ENCODE data around the gene ANKRD42.

Gene ANKRD42

DNA sequence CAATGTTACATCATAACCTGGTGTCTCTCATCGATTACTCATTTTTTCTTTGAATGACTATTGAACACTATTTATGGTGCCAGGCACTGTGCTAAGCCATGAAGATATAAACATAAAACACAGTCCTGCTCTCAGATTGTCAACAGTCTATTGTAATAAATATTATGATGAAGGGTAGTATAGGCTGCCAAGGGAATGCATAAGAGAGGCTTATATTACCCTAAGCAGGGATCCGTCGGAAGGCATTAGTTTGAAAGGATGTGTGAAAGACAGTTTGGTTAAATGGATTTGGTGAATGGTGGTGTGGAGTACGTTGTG lies 99.9 kb downstream of the ANKRD42 start:
- no peak for DNase-seq

DNA sequence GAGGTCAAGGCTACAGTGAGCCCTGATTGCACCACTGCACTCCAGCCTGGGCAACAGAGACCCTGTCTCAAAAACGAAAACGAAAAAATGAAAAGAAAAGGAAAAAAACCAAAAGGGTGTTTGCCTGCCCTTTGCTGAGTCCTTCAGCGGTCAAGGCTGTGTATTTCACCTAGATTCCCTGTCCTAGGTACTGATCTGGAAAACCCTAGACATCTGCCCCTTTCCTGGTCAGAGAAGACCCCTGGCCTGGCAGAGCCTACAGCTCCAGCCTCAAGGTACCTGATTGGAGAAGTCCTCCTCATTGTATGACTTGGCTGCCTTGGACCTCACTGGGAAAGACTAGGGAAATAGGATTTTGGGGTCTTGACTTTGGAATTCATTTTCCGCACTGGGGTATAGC lies 100.7 kb downstream of the ANKRD42 start:
- no peak for DNase-seq

Data from activated CD4-positive, alpha-beta T cell treated with anti-CD3 and anti-CD28 coated beads for 4 hours (primary cell).